Measurements from ENCODE around the gene CCT7.

Gene CCT7

GRCh38 chr2:73266061-73266901 is 32.2 kb downstream of the CCT7 start:
- TF ChIP-seq, protein P1, sequence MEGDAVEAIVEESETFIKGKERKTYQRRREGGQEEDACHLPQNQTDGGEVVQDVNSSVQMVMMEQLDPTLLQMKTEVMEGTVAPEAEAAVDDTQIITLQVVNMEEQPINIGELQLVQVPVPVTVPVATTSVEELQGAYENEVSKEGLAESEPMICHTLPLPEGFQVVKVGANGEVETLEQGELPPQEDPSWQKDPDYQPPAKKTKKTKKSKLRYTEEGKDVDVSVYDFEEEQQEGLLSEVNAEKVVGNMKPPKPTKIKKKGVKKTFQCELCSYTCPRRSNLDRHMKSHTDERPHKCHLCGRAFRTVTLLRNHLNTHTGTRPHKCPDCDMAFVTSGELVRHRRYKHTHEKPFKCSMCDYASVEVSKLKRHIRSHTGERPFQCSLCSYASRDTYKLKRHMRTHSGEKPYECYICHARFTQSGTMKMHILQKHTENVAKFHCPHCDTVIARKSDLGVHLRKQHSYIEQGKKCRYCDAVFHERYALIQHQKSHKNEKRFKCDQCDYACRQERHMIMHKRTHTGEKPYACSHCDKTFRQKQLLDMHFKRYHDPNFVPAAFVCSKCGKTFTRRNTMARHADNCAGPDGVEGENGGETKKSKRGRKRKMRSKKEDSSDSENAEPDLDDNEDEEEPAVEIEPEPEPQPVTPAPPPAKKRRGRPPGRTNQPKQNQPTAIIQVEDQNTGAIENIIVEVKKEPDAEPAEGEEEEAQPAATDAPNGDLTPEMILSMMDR (IDR thresholded peaks at IDR 0.05; ENCODE audit: insufficient read depth, low read length, missing control alignments), result no peak
- ChIA-PET CTCF (no interaction called here), POLR2A (no interaction called here)
- DNase-seq (ENCODE audit: low read depth, low spot score), result no peak
- no peak overlapping the region for H3K4me3 ChIP-seq (ENCODE audit: low read depth, low read length)

DNA sequence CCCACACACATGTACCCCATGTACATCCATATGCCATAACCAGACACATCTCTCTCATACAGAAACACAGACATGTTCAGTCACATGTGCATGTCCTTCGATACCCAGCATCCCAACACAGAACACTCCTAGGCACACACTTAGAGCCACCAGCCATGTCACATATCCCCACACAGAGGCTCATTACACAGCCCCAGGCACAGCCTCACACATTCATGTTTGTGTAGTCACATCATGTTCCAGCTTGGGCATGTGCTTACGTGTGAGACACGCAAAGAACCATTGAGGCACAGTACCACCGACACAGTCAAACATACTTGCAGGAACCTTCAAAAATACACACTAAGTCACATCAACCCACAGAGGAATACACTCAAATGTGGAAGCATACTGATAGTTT is 32.9 kb downstream of the CCT7 start:
- ChIA-PET POLR2A (no interaction called here), CTCF (no interaction called here)
- TF ChIP-seq, protein P1 (IDR thresholded peaks at IDR 0.05; ENCODE audit: insufficient read depth, low read length, missing control alignments), result no peak
- no peak overlapping the region for H3K4me3 ChIP-seq (ENCODE audit: low read depth, low read length)
- DNase-seq (ENCODE audit: low read depth, low spot score), result no peak

DNA sequence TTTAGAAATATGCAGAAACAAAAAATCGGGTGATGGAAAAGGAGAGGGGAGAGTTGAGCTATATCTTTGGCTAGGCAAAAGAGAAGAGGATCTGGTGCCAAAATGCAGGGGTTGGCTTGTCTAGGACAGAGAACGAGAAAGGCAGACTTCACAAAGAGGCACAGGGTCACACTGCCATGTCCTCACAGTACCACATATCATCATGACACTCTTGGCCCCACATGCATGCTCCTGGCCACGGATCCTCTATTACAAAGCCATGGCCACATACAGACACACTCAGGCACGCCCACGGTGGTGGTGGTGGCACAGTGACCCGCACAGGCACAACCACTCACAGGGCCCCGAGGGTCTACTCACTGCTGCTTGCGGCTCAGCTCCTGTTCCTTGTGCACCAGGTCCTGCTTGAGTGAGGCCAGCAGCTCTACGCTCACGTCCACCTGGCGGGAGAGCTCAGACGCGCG is 34.3 kb downstream of the CCT7 start:
- POLR2A ChIA-PET, result no interaction called here
- CTCF ChIA-PET, result interaction anchor here (0.7 to 1.5 kb wide), 5 partner anchors 8 to 376 kb away, joined by 3 to 4 read pairs (median 3); no protein-coding TSS in a partner anchor
- H3K4me3 ChIP-seq (ENCODE audit: low read depth, low read length), result peak overlapping the region; percentile 20; the same call in 1 of the 2 replicates
- no peak for DNase-seq (ENCODE audit: low read depth, low spot score)
- TF ChIP-seq, protein P1 (IDR thresholded peaks at IDR 0.05; ENCODE audit: insufficient read depth, low read length, missing control alignments), result no peak

- peak overlapping the region; percentile 20 for H3K4me3 ChIP-seq (ENCODE audit: low read depth, low read length)
- TF ChIP-seq, protein P1 (IDR thresholded peaks at IDR 0.05; ENCODE audit: insufficient read depth, low read length, missing control alignments), result peak; percentile 6
- POLR2A ChIA-PET, result no interaction called here
- CTCF ChIA-PET, result interaction anchor here (0.7 to 1.5 kb wide), 5 partner anchors 9 to 376 kb away, joined by 3 to 4 read pairs (median 3); no protein-coding TSS in a partner anchor
- DNase-seq (ENCODE audit: low read depth, low spot score), result no peak
These were observed 35.0 kb downstream of the CCT7 start for GRCh38 chr2:73268830-73269685.

GRCh38 chr2:73269686-73270465 is 35.8 kb downstream of the CCT7 start:
- TF ChIP-seq, protein P1 (IDR thresholded peaks at IDR 0.05; ENCODE audit: insufficient read depth, low read length, missing control alignments), result no peak
- POLR2A ChIA-PET, result no interaction called here
- no peak overlapping the region for H3K4me3 ChIP-seq (ENCODE audit: low read depth, low read length)
- CTCF ChIA-PET, result interaction anchor here (3.7 kb wide), 1 partner anchor 20 kb away, joined by 16 read pairs; no protein-coding TSS in a partner anchor
- DNase-seq (ENCODE audit: low read depth, low spot score), result no peak
